IMR-90 (cell line): Measurements from ENCODE around the gene LRFN5. TPM values are rescaled to one million over a fixed set of nuclear protein-coding genes. Genes with fewer than 3 reads are reported as not detected.

Source experiments
- ATAC-seq: fragments of 200-7000 bp; cut with Tn5 transposase; 2 replicates; pipeline ENCODE4 v1.9.1; 2020; ENCODE audit warnings: low read depth, mild to moderate bottlenecking, moderate library complexity
- BruUV-seq: library from RNA; stranded (reverse); fragments of 400-500 nt; replicated peaks from 2 replicates; lab custom pipeline; 2021; lab: Mats Ljungman, UMichigan
- CTCF ChIA-PET: fragments of 300-600 bp; formaldehyde crosslinking; extraction: SDS; loops from one replicate; lab custom pipeline; 2021; ENCODE audit warnings: antibody characterized with exemption; lab: Yijun Ruan, JAX
- POLR2A ChIA-PET: fragments of 300-600 bp; sonication (Branson Sonifier 250); formaldehyde crosslinking; loops from one replicate; lab custom pipeline; 2022; ENCODE audit warnings: antibody characterized with exemption; ENCODE audit not compliant: unreplicated experiment; lab: Charles Lee
- DNase-seq: peaks from one replicate; pipeline ENCODE4 v3.0.0; 2013
- H2AFZ ChIP-seq: replicated peaks from 2 replicates; pipeline ENCODE3; 2013; ENCODE audit warnings: low read length, mild to moderate bottlenecking; ENCODE audit not compliant: poor library complexity
- H2AK5ac ChIP-seq: 2 replicates; pipeline ENCODE4 v1.6.1; 2013; ENCODE audit warnings: low read depth, low read length, inconsistent platforms
- H2AK9ac ChIP-seq: replicated peaks from 2 replicates; pipeline ENCODE3; 2013; ENCODE audit warnings: mild to moderate bottlenecking, low read depth, low read length, moderate library complexity; ENCODE audit not compliant: poor library complexity
- H2BK120ac ChIP-seq: 2 replicates; pipeline ENCODE4 v1.6.1; 2013; ENCODE audit warnings: low read depth, low read length, inconsistent platforms
- H2BK15ac ChIP-seq: 3 replicates; pipeline ENCODE4 v1.6.1; 2013; ENCODE audit warnings: low read depth, low read length, inconsistent platforms
- H2BK20ac ChIP-seq: 2 replicates; pipeline ENCODE4 v1.6.1; 2013; ENCODE audit warnings: low read depth, mild to moderate bottlenecking, inconsistent platforms, low read length, moderate library complexity
- H2BK5ac ChIP-seq: 2 replicates; pipeline ENCODE4 v1.6.1; 2013; ENCODE audit warnings: mild to moderate bottlenecking, low read depth, low read length, inconsistent platforms; ENCODE audit not compliant: poor library complexity, severe bottlenecking
- H3K14ac ChIP-seq: replicated peaks from 2 replicates; pipeline ENCODE4 v1.6.1; 2013; ENCODE audit warnings: low read depth, low read length, inconsistent platforms
- H3K18ac ChIP-seq: 2 replicates; pipeline ENCODE4 v1.6.1; 2013; ENCODE audit warnings: low read depth, low read length, control low read depth
- H3K23ac ChIP-seq: 2 replicates; pipeline ENCODE4 v1.6.1; 2013; ENCODE audit warnings: low read depth, low read length, inconsistent platforms
- H3K27ac ChIP-seq: 2 replicates; pipeline ENCODE4 v1.5.1; 2013; ENCODE audit warnings: mild to moderate bottlenecking, control low read depth, low read length; ENCODE audit not compliant: insufficient read depth
- H3K27me3 ChIP-seq: 2 replicates; pipeline ENCODE4 v1.6.1; 2013; ENCODE audit warnings: low read length; ENCODE audit not compliant: control insufficient read depth, insufficient read depth
- H3K36me3 ChIP-seq: 2 replicates; pipeline ENCODE4 v1.6.1; 2013; ENCODE audit warnings: low read length, mixed read lengths; ENCODE audit not compliant: control insufficient read depth, insufficient read depth
- H3K4ac ChIP-seq: 2 replicates; pipeline ENCODE4 v1.6.1; 2013; ENCODE audit warnings: low read depth, low read length, inconsistent platforms
- H3K4me1 ChIP-seq: 2 replicates; pipeline ENCODE4 v1.6.1; 2013; ENCODE audit warnings: low read length, mixed read lengths; ENCODE audit not compliant: control insufficient read depth, insufficient read depth
- H3K4me2 ChIP-seq: 2 replicates; pipeline ENCODE4 v1.6.1; 2013; ENCODE audit warnings: low read depth, mild to moderate bottlenecking, control low read depth, low read length, moderate library complexity
- H3K4me3 ChIP-seq: 2 replicates; pipeline ENCODE4 v1.5.1; 2013; ENCODE audit warnings: low read depth, mild to moderate bottlenecking, control low read depth, low read length, moderate library complexity; ENCODE audit not compliant: insufficient read depth
- H3K56ac ChIP-seq: 2 replicates; pipeline ENCODE4 v1.6.1; 2013; ENCODE audit warnings: low read length, inconsistent platforms; ENCODE audit not compliant: insufficient read depth; ENCODE audit errors: extremely low read depth
- H3K79me1 ChIP-seq, 2 experiments: 2 replicates each; pipeline ENCODE4 v1.6.1; 2013; ENCODE audit warnings: low read length in 2 of 2, inconsistent platforms in 1 of 2, low read depth in 1 of 2
- H3K9ac ChIP-seq: 2 replicates; pipeline ENCODE4 v1.6.1; 2013; ENCODE audit warnings: low read depth, low read length, control low read depth
- H3K9me1 ChIP-seq: 2 replicates; pipeline ENCODE4 v1.6.1; 2013; ENCODE audit warnings: low read length, inconsistent platforms; ENCODE audit not compliant: insufficient read depth
- H3K9me3 ChIP-seq: 2 replicates; pipeline ENCODE4 v1.6.1; 2013; ENCODE audit warnings: low read length; ENCODE audit not compliant: control insufficient read depth, insufficient read depth
- H4K20me1 ChIP-seq: 2 replicates; pipeline ENCODE4 v1.6.1; 2013; ENCODE audit warnings: low read length, inconsistent platforms; ENCODE audit not compliant: insufficient read depth
- H4K5ac ChIP-seq: 2 replicates; pipeline ENCODE4 v1.6.1; 2013; ENCODE audit warnings: mild to moderate bottlenecking, low read depth, low read length, control low read depth
- H4K8ac ChIP-seq, 2 experiments: 2 replicates each; pipeline ENCODE4 v1.6.1; 2013; ENCODE audit warnings: low read depth in 2 of 2, low read length in 2 of 2, control low read depth in 1 of 2, inconsistent platforms in 1 of 2
- H4K91ac ChIP-seq: 2 replicates; pipeline ENCODE4 v1.6.1; 2013; ENCODE audit warnings: low read depth, low read length, inconsistent platforms; ENCODE audit not compliant: insufficient read depth
- RAD21 ChIP-seq: IDR thresholded peaks from 2 replicates; pipeline ENCODE4 v1.6.1; 2012; ENCODE audit warnings: low read length, improper control_type of control experiment
- RFX5 ChIP-seq: IDR thresholded peaks from 2 replicates; pipeline ENCODE4 v1.8.0; 2012; ENCODE audit warnings: low read depth, mild to moderate bottlenecking, low read length, moderate library complexity
- WGBS, 2 experiments: methylation state at CpG; one replicate each; pipeline versions ENCODE4 v1.1.5 to v1.1.7; 2013; ENCODE audit warnings: missing lambda C conversion rate in 2 of 2; ENCODE audit not compliant: insufficient read length in 1 of 2; ENCODE audit errors: extremely low coverage in 2 of 2; 5-methylcytosine and 5-hydroxymethylcytosine counted together
- dilution Hi-C: fragments of 300-500 bp; cut with HindIII; formaldehyde crosslinking; loops from one replicate; pipeline ENCODE4 v1.14.3; 2018; ENCODE audit warnings: low sequenced_read_pairs; ENCODE audit not compliant: unreplicated experiment
- in situ Hi-C: fragments of 300-500 bp; cut with MboI; formaldehyde crosslinking; loops from 3 replicates; pipeline ENCODE4 v1.14.3; 2019; ENCODE audit warnings: low sequenced_read_pairs, inconsistent platforms, mixed read lengths
- intact Hi-C: fragments of 100-400 bp; cut with micrococcal nuclease; formaldehyde crosslinking; loops from 2 replicates; pipeline ENCODE4 v1.10.0; 2022
- polyA plus RNA-seq, 3 experiments: library from polyadenylated mRNA; depleted of rRNA; stranded (reverse); fragments of >200 nt; gene quantifications; 2 replicates each; pipeline ENCODE4 v1.2.3, GENCODE V29; 2012; ENCODE audit warnings: low replicate concordance in 1 of 3
- total RNA-seq: library from RNA; depleted of rRNA; stranded (reverse); fragments of >200 nt; gene quantifications from 2 replicates; pipeline ENCODE4 v1.2.3, GENCODE V29; 2012
- TF ChIP-seq, protein P1 (sequence below): fragments of 150-350 bp; IDR thresholded peaks from 2 replicates; pipeline ENCODE4 v1.6.1; 2016; ENCODE audit warnings: low read depth, mild to moderate bottlenecking, low read length, moderate library complexity, borderline replicate concordance

LRFN5 gene
- total and polyA plus RNA-seq, 2 of the 4 experiments (the other 2 are of a cell fraction) = 1.8 to 3.6 TPM

DNA sequence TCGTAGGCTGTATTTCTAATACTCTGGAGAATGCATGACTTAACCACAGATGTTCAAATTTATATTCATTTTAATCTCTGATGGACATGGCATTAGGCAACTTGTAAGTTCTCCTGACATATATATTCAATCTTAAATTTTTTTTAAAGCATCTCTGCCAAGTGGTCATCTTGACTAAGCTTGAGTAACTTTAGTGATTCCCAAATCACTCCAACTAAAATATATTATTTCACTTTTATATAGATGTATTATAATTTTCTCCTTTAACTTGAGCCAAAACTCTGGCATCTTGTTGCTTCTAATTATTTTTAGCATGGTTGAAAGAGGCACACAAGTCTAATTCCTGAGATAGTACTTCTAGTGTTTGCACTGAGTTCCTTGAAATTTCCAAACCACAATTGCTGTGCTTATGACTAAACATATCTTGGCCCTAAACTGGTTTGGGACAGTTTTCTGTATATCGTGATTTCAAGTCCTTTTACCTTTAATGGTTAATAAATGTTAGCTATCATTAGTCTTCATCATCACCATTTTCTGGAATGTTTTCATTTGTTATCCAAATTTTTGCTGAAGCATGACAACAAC lies 8.4 kb downstream of the LRFN5 start:
- H3K56ac ChIP-seq = no peak overlapping the region
- intact Hi-C loops = no loop called here
- CTCF ChIA-PET = interaction anchor here (1.1 kb wide), 1 partner anchor 14 kb away, joined by 3 read pairs; no protein-coding TSS in a partner anchor

More for the DNA sequence above, 8.4 kb downstream of the LRFN5 start:
- Histone ChIP-seq H3K27me3 (no peaks in the 10 kb centered on the region), H2BK120ac (no peak overlapping the region), H2AK5ac (no peak overlapping the region), H3K4me2 (no peak overlapping the region), H3K79me1 (no peaks in the 10 kb centered on the region), H3K4ac (no peak overlapping the region), H4K8ac (no peak overlapping the region), H3K9ac (no peak overlapping the region), H3K36me3 (no peaks in the 10 kb centered on the region), H3K4me3 (no peak overlapping the region), H3K14ac (no peak overlapping the region), H2BK15ac (no peak overlapping the region), H4K5ac (no peak overlapping the region), H4K20me1 (no peaks in the 10 kb centered on the region), H3K23ac (no peak overlapping the region), H2BK5ac (no peak overlapping the region), H4K91ac (no peak overlapping the region), H2AFZ (no peak overlapping the region), H3K9me3 (no peaks in the 10 kb centered on the region), H3K18ac (no peak overlapping the region), H3K9me1 (no peaks in the 10 kb centered on the region), H2BK20ac (no peak overlapping the region), H2AK9ac (no peak overlapping the region), H3K27ac (no peak overlapping the region), H3K4me1 (no peaks in the 10 kb centered on the region)
- POLR2A ChIA-PET = no interaction called here
- no CpG with 5 or more reads among the region's 2 CpGs for WGBS, 2 experiments
- BruUV-seq = no TSS peak
- TF ChIP-seq RFX5 = no peak
- no peak for TF ChIP-seq RAD21
- TF ChIP-seq, protein P1, sequence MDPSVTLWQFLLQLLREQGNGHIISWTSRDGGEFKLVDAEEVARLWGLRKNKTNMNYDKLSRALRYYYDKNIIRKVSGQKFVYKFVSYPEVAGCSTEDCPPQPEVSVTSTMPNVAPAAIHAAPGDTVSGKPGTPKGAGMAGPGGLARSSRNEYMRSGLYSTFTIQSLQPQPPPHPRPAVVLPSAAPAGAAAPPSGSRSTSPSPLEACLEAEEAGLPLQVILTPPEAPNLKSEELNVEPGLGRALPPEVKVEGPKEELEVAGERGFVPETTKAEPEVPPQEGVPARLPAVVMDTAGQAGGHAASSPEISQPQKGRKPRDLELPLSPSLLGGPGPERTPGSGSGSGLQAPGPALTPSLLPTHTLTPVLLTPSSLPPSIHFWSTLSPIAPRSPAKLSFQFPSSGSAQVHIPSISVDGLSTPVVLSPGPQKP = no peak
- ATAC-seq (no peak), DNase-seq (no peak)
- dilution Hi-C loops = no loop called here
- in situ Hi-C loops = no loop called here
